Karpas-422 (cell line): ENCODE data around the gene TRIO. TPM values are rescaled to one million over a fixed set of nuclear protein-coding genes. Genes with fewer than 3 reads are reported as not detected.

Experiments used
- DNase-seq: peaks from one replicate; pipeline ENCODE4 v3.0.0-alpha.2; 2015
- H2AFZ ChIP-seq: fragments of 200-600 bp; sonication (generic); 2 replicates; pipeline ENCODE4 v1.6.1; 2014; ENCODE audit warnings: antibody characterized with exemption, low read length, mixed read lengths
- H3K27ac ChIP-seq: fragments of 200-600 bp; sonication (generic); 2 replicates; pipeline ENCODE4 v1.5.1; 2014; ENCODE audit warnings: mild to moderate bottlenecking, low read length, moderate library complexity
- H3K27me3 ChIP-seq: fragments of 200-600 bp; sonication (generic); 2 replicates; pipeline ENCODE4 v1.6.1; 2014; ENCODE audit warnings: low read length, mixed read lengths
- H3K36me3 ChIP-seq: fragments of 200-600 bp; sonication (generic); 2 replicates; pipeline ENCODE4 v1.6.1; 2014; ENCODE audit warnings: low read length, mixed read lengths; ENCODE audit not compliant: insufficient read depth
- H3K4me1 ChIP-seq: fragments of 200-600 bp; sonication (generic); 2 replicates; pipeline ENCODE4 v1.6.1; 2014; ENCODE audit warnings: mild to moderate bottlenecking, low read length, mixed read lengths
- H3K4me2 ChIP-seq: fragments of 200-600 bp; sonication (generic); 2 replicates; pipeline ENCODE4 v1.6.1; 2014; ENCODE audit warnings: low read length, low read depth, mild to moderate bottlenecking; ENCODE audit not compliant: poor library complexity, severe bottlenecking
- H3K4me3 ChIP-seq: fragments of 200-600 bp; sonication (generic); 2 replicates; pipeline ENCODE4 v1.5.1; 2014; ENCODE audit warnings: mild to moderate bottlenecking, antibody characterized with exemption, low read length, mixed read lengths
- H3K79me2 ChIP-seq: fragments of 200-600 bp; sonication (generic); 2 replicates; pipeline ENCODE4 v1.6.1; 2014; ENCODE audit warnings: mild to moderate bottlenecking, low read length, mixed read lengths
- H3K9ac ChIP-seq: fragments of 200-600 bp; sonication (generic); 2 replicates; pipeline ENCODE4 v1.6.0; 2014; ENCODE audit warnings: low read length
- H3K9me2 ChIP-seq: fragments of 200-600 bp; sonication (generic), shearing (Covaris generic); replicated peaks from 2 replicates; pipeline ENCODE4 v1.6.0; 2014; ENCODE audit warnings: mild to moderate bottlenecking, low read length, moderate library complexity; ENCODE audit not compliant: insufficient read depth
- H3K9me3 ChIP-seq: fragments of 300-700, 200-600 bp; sonication (generic); 2 replicates; pipeline ENCODE4 v1.6.1; 2014; ENCODE audit warnings: low read length, mixed read lengths
- H4K20me1 ChIP-seq: fragments of 200-600 bp; sonication (generic); 2 replicates; pipeline ENCODE4 v1.6.1; 2014; ENCODE audit warnings: mild to moderate bottlenecking, antibody characterized with exemption, low read length, low read depth; ENCODE audit not compliant: insufficient read depth
- total RNA-seq: library from RNA; depleted of rRNA; stranded (reverse); fragments of >200 nt; shearing (Covaris generic); gene quantifications from 2 replicates; pipeline ENCODE4 v1.2.3, GENCODE V29; 2014; ENCODE audit warnings: low replicate concordance

The TRIO gene
- total RNA-seq, 1 experiment from 2014 or later = 0.04 TPM

DNA sequence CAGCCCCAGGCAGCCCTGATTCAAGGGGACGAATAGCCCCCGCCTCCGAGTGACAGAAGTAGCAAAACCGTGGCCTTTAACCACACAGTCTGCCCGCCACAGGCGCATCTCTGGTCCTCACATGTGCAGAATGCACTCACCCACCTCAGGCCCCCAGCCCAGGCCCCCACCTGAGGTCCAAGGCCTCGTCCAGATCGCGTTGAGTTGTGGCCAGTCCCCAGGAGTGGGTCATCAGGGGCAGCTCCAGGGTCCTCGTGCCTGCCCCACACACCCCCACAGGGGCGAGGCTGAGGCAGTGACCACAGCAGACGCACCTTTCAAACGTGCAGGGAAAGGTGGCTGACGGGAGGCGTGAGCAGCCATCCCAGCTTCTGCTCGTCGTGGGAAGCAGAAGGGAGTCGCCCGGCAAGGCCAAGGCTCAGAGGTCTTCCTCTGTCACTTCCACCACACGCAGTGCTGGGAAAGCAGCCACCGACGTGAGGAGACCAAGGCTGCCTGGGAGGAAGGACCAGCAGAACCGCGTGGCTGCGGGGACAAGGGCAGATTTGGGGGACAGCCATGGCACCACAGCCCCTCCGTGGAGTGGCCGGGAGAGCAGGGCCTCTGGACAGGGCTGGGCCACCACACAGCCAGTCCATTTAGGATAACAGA, 360.7 kb downstream of the TRIO start:
- no peaks in the 10 kb centered on the region for H3K9me3 ChIP-seq
- H3K4me2 ChIP-seq = no peak overlapping the region
- H3K4me1 ChIP-seq = no peaks in the 10 kb centered on the region
- H3K4me3 ChIP-seq = no peak overlapping the region
- no peaks in the 10 kb centered on the region for H3K36me3 ChIP-seq
- H2AFZ ChIP-seq = no peak overlapping the region
- H4K20me1 ChIP-seq = no peaks in the 10 kb centered on the region
- H3K9ac ChIP-seq = no peak overlapping the region
- H3K27ac ChIP-seq = no peak overlapping the region
- DNase-seq = no peak
- H3K27me3 ChIP-seq = no peaks in the 10 kb centered on the region
- H3K79me2 ChIP-seq = no peaks in the 10 kb centered on the region
- no peaks in the 10 kb centered on the region for H3K9me2 ChIP-seq

- no peak overlapping the region for H2AFZ ChIP-seq
- DNase-seq = no peak
- no peaks in the 10 kb centered on the region for H3K27me3 ChIP-seq
- H3K9ac ChIP-seq = no peak overlapping the region
- no peaks in the 10 kb centered on the region for H3K36me3 ChIP-seq
- H3K9me3 ChIP-seq = no peaks in the 10 kb centered on the region
- no peaks in the 10 kb centered on the region for H4K20me1 ChIP-seq
- H3K9me2 ChIP-seq = no peaks in the 10 kb centered on the region
- no peak overlapping the region for H3K27ac ChIP-seq
- H3K4me2 ChIP-seq = no peak overlapping the region
- no peaks in the 10 kb centered on the region for H3K4me1 ChIP-seq
- no peak overlapping the region for H3K4me3 ChIP-seq
- no peaks in the 10 kb centered on the region for H3K79me2 ChIP-seq
These were observed 361.2 kb downstream of the TRIO start for GRCh38 chr5:14504332-14504727.

- Histone ChIP-seq H4K20me1 (no peaks in the 10 kb centered on the region), H3K79me2 (no peaks in the 10 kb centered on the region), H3K9ac (no peak overlapping the region), H3K4me1 (no peaks in the 10 kb centered on the region), H3K36me3 (no peaks in the 10 kb centered on the region), H3K27me3 (no peaks in the 10 kb centered on the region), H3K9me3 (no peaks in the 10 kb centered on the region), H3K27ac (no peak overlapping the region), H2AFZ (no peak overlapping the region), H3K9me2 (no peaks in the 10 kb centered on the region), H3K4me2 (no peak overlapping the region), H3K4me3 (no peak overlapping the region)
- no peak for DNase-seq
These were observed 361.7 kb downstream of the TRIO start for GRCh38 chr5:14504816-14505215.

GRCh38 chr5:14505310-14506139, 362.4 kb downstream of the TRIO start:
- Histone ChIP-seq H3K9me3 (no peaks in the 10 kb centered on the region), H3K4me2 (no peak overlapping the region), H3K4me3 (no peak overlapping the region), H4K20me1 (no peaks in the 10 kb centered on the region), H3K4me1 (no peaks in the 10 kb centered on the region), H3K9ac (no peak overlapping the region), H3K79me2 (no peaks in the 10 kb centered on the region), H3K27me3 (no peaks in the 10 kb centered on the region), H3K27ac (no peak overlapping the region), H3K36me3 (no peaks in the 10 kb centered on the region), H3K9me2 (no peaks in the 10 kb centered on the region), H2AFZ (no peak overlapping the region)
- no peak for DNase-seq

GRCh38 chr5:14506140-14506538, 363.0 kb downstream of the TRIO start:
- H3K9me3 ChIP-seq = no peaks in the 10 kb centered on the region

DNA sequence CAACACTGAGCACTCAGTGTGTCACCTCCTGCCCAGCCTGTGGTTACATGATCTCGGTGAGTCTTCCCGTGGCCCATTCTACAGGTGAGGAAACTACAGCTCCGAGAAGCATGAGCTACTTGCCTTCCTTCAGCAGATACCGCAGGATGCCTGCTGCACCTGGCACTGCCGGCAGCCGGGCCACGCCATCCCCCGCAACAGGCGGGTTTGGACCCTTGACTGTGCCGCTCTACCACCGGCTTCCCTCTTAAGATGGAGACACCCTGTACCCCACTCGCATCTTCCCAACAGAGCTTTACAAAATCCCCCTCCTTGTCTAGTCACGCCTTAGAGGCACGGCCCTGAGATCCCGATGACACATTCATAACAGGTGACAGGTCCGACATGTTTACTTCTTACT, 363.5 kb downstream of the TRIO start:
- no peaks in the 10 kb centered on the region for H3K4me1 ChIP-seq
- H3K9me2 ChIP-seq = no peaks in the 10 kb centered on the region
- no peak overlapping the region for H3K4me2 ChIP-seq
- H3K27me3 ChIP-seq = no peaks in the 10 kb centered on the region
- H3K9me3 ChIP-seq = no peaks in the 10 kb centered on the region
- H4K20me1 ChIP-seq = no peaks in the 10 kb centered on the region
- H3K4me3 ChIP-seq = no peak overlapping the region
- H2AFZ ChIP-seq = no peak overlapping the region
- H3K9ac ChIP-seq = no peak overlapping the region
- no peak overlapping the region for H3K27ac ChIP-seq
- no peaks in the 10 kb centered on the region for H3K36me3 ChIP-seq
- no peaks in the 10 kb centered on the region for H3K79me2 ChIP-seq
- DNase-seq = no peak

More at GRCh38 chr5:14506140-14506538, 363.0 kb downstream of the TRIO start:
- Histone ChIP-seq H3K9ac (no peak overlapping the region), H3K79me2 (no peaks in the 10 kb centered on the region), H3K9me2 (no peaks in the 10 kb centered on the region), H3K27ac (no peak overlapping the region), H3K36me3 (no peaks in the 10 kb centered on the region), H2AFZ (no peak overlapping the region), H4K20me1 (no peaks in the 10 kb centered on the region), H3K4me3 (no peak overlapping the region), H3K4me2 (no peak overlapping the region), H3K27me3 (no peaks in the 10 kb centered on the region), H3K4me1 (no peaks in the 10 kb centered on the region)
- no peak for DNase-seq

- no peaks in the 10 kb centered on the region for H3K36me3 ChIP-seq
- H3K27me3 ChIP-seq = no peaks in the 10 kb centered on the region
- no peak overlapping the region for H3K4me2 ChIP-seq
- no peaks in the 10 kb centered on the region for H3K79me2 ChIP-seq
- no peak overlapping the region for H2AFZ ChIP-seq
- no peak overlapping the region for H3K4me3 ChIP-seq
- no peaks in the 10 kb centered on the region for H3K4me1 ChIP-seq
- H3K9ac ChIP-seq = no peak overlapping the region
- no peak for DNase-seq
- no peaks in the 10 kb centered on the region for H3K9me2 ChIP-seq
- H4K20me1 ChIP-seq = no peaks in the 10 kb centered on the region
- H3K27ac ChIP-seq = no peak overlapping the region
- H3K9me3 ChIP-seq = no peaks in the 10 kb centered on the region
These were observed 364.2 kb downstream of the TRIO start for GRCh38 chr5:14507156-14507941.

- Histone ChIP-seq H3K4me3 (no peak overlapping the region), H3K27me3 (no peaks in the 10 kb centered on the region), H3K9me3 (no peaks in the 10 kb centered on the region), H4K20me1 (no peaks in the 10 kb centered on the region), H3K36me3 (no peaks in the 10 kb centered on the region), H3K79me2 (no peaks in the 10 kb centered on the region), H3K27ac (no peak overlapping the region), H3K9ac (no peak overlapping the region), H3K9me2 (no peaks in the 10 kb centered on the region), H3K4me2 (no peak overlapping the region), H3K4me1 (no peaks in the 10 kb centered on the region), H2AFZ (no peak overlapping the region)
- no peak for DNase-seq
These were observed 364.9 kb downstream of the TRIO start for GRCh38 chr5:14508046-14508445.
